ENCODE data around the gene SPATA21.

- TF ChIP-seq CTCF (IDR thresholded peaks at IDR 0.05) (no peak), POLR2A (IDR thresholded peaks at IDR 0.05) (no peak)
Measured at GRCh38 chr1:16484501-16484835, 47.2 kb upstream of the SPATA21 start.

All from testis (tissue), 2 donors.